ENCODE measurements around the gene GALM.
"Not testable (repeated sequence)": the region's sequence is repeated elsewhere in the genome, so short reads cannot be mapped to it uniquely, and the experiment has no call there.

The GALM gene

DNA sequence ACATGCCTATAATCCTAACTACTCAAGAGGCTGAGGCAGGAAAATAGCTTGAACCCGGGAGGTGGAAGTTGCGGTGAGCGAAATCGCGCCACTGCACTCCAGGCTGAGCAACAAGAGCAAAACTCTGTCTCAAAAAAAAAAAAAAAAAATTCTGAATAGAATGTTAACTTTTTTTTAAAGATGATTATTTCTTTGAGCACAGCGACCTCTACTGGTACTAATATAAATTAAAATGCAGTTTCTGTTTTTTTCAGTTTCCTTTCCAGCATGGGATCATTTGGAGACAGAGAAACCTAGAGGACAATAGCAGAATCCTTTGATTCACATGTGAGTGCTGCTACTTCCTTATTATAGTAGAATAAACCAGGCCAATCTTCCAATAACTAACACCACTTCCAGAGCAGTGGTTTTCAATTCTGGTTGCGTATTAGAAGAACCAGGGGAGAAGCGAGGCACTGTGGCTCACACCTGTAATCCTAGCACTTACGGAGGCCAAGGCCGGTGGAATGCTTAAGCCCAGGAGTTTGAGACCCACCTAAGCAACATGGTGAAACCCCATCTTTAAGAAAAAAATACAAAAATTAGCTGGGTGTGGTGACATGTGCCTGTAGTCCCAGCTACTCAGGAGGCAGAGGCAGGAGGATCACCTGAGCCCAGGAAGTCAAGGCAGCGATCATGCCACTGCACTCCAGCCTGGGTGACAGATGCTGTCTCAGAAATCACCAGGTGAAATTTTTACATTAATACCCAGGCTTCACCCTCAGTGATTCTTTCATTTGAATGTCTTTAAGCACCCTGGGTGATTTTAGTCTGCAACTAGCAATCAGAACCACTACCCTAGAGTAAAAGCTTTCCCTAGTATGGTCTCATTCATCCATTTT is 75.2 kb downstream of the GALM start:
- peak; percentile 53 for DNase-seq (ENCODE audit: low spot score)

DNA sequence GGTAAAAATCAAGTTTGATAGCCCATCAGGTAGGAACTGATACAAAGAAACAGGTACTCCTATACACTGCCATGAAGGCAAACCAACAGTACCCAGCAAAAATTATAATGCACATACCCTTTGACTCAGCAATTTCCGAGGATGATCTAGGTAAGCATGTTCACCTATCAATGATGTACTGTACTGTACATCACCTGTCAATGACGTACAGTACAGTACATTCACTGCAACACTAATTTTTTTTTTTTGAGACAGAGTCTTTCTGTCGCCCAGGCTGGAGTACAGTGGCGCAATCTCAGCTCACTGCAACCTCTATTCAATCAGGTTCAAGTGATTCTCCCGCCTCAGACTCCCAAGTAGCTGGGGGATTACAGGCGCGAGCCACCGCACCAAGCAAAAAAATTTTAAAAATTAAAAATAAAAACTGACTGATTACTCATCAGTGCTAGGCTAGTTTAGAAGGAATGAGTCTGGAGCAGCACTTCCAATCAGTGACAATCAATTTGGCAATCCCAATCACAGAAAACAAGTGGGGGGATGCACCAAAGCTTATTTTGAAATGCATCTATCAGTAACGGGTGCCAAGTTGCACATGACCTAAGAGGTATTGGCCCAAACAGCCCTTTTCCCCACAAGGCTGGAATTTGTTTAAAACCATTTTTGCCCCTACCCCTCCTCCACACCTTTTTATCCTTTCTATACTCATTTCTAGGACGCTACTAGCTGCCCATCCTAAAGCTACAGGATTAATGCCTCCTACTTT is 77.1 kb downstream of the GALM start:
- DNase-seq (ENCODE audit: low spot score), result no peak

DNA sequence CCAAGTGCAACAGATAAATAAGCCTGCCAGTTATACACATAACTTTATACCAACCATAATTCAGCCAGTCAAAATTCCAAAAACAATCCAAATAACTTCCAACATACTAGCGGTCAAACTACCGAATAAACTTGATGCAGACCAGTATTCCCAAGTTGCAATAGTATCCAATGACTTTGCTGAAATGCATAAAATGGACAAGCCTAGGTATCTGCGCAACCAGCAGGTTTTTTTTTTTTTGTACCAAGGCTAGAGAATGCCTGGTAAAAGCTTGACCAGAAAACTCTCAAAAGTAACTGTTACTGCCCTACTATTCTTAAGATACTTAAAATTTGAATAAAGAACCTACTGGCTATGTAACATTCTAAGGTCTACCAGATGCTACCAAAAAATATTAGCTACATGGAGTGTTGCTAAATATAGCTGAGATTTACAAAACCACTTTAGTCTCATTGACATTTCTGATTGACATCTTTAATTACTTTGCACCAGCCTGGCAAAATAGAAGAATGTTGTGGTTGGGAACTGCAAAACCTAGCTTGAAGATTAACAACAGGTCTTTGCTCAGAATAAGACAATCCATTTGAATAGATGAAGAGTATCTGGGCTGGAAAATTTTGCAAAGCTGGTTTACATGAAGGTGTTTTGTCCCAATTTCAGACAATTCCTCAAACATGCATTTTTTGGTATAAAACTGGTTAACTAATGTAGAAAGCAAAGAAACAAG is 77.9 kb downstream of the GALM start:
- no peak for DNase-seq (ENCODE audit: low spot score)

DNA sequence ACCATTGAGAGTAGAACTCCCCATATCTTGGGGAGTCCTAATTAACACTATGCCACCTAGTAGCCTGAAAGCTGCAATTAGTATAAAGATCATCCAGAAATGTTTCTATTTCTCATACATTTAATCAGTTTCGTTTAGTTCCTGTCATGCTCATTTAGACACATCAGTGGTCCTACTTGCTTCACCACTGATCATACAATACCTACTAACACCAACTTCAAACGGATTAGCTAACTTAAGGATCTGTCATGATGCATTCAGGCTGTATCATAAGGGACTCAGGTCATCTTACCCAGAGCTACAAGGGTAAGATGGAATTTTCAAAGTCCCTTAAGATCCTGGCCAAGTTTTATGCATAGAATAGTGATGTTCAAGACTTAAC is 78.5 kb downstream of the GALM start:
- DNase-seq (ENCODE audit: low spot score), result no peak

DNA sequence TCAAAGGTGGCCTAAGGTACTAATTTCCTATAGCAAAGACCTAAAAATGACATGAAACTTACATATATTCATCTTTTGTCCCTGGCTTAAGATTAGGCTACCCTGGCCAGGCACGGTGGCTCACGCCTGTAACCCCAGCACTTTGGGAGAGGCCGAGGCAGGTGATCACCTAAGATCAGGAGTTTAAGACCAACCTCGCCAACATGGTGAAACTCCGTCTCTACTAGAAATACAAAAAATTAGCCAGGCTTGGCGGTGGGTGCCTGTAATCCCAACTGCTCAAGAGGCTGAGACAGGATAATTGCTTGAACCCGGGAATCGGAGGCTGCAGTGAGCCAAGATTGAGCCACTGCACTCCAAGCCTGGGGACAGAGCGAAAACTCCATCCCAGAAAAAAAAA is 79.4 kb downstream of the GALM start:
- no peak for DNase-seq (ENCODE audit: low spot score)

DNA sequence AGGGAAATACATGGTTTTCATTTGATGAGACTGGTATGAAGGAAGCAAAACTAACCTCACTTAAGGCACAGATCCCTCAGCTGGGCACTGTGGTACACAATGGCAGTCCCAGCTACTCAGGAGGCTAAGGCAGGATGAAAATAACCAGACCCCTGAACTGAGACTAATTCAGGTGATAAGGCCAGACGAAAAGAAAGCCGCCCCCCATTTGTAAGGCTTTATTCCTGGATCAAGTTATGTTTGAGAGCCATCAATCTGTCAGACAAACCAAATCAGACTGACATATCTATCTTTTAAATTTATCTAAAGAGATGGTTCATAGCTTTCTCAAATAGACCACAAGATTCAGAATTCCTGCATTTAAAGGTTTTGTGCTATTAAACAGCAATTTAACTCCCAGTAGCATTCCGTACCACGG is 81.1 kb downstream of the GALM start:
- DNase-seq (ENCODE audit: low spot score), result no peak

DNA sequence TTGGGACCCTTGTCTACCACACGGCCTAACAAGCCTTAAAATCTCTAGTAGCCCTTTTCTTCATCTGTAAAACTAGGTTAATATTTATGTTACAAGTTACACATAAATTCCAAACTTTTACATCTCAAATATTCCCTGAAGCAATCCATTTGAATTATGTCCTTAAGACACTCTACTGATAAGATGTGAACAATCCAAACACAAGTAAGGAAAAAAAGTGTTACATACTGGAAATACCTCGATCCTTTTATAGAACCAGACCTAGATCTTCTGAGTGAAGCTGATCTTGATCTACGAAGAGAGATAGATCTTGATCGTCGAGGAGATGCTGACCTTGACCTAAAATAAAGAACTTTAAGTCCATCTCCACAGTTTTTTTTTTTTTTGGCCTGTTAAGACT is 81.9 kb downstream of the GALM start:
- DNase-seq (ENCODE audit: low spot score), result no peak

DNA sequence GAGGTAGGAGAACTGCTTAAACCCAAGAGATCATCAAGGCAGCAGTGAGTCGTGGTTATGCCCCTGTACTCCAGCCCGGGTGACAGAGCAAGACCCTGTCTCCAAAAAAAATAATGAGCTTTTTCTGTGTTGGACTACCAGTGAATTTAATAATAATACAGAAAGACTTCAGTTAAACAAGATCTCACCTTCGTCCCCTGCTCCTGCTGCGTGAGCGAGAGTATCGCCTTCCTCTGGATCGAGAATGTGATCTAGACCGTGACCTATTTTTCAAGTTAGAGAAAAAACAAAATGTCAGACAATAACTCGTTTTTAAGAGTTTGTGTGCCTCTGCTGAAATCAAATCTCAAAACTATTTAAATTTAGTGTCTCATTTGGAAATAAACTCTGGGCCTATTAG is 82.5 kb downstream of the GALM start:
- DNase-seq (ENCODE audit: low spot score), result no peak

DNA sequence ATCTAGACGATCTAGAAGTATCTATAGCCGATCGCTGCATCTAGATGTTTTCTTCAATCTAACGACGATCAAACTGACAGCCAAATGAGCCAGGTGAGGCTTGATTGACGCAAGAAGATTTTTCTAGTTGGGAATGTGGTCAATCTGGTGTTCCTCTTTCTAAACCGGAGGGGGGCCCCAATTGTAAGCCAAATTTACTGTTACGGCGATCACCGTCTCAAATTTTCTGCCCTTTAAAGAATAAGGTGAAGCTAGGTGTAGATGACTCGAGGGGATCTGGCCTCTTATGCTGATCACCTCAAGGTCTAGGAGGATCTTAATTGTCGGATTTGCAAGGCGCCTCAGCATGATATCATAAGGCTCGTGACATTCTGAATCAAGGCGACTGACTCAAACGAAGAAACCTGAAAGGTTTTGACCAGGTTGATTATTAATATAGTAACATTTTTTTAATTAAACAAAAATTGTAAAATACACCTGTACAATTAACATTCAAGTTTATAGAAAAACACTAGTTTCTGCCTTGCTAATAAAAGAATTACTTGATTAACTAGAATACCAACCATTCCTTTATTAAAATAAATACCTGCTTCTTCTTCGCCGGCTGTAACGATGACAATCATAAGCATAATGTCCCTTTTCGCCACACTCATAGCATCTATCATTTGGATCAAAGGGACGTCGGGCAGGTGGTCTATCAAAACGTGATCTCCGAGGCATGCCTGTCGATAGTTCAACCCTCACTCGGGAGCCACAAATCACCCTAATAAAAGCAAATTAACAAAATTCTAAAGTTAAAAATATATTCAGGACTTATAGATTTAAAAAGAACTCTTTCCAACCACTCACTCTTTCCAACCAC is 83.3 kb downstream of the GALM start:
- DNase-seq (ENCODE audit: low spot score), result no peak

DNA sequence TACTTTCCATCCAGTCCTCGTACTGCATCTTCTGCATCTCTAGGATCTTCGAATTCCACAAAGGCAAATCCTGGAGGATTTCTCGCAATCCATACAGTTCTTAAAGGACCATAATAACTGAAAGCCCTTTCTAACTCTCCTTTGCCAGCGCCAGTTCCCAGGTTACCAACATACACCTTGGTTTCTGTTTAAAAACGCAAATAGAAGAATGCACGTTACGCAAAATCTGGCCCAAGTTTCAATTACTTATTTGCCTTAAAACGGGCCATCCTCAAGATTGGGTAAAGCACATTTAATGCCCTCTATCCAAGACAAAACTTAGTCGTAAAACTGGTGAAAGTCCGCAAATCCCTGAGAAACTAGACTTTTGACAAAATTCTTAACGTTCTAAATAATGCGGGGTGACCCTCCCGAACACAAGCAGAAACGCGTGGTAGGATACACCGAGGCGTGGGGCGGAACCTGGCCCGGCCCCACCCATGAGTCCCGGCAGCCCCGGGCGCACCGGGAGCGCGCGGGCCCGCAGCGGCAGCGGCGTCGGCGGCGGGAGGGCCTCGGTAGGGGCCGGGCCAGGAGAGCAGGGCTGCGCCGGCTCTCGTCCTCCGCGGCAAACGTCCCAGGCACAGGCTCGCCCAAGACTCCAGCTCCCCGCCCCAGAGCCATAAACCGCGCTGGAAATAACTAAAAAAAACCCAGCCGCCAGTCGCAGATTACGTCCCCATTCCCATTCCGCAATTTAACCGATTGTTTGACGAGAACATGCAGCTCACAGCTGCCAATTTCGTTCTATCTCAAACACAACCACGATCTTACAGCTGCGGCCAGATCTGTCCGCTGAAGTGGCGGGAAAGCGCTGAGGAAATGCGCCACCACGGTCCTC is 84.3 kb downstream of the GALM start:
- peak; percentile 36 for DNase-seq (ENCODE audit: low spot score)

DNA sequence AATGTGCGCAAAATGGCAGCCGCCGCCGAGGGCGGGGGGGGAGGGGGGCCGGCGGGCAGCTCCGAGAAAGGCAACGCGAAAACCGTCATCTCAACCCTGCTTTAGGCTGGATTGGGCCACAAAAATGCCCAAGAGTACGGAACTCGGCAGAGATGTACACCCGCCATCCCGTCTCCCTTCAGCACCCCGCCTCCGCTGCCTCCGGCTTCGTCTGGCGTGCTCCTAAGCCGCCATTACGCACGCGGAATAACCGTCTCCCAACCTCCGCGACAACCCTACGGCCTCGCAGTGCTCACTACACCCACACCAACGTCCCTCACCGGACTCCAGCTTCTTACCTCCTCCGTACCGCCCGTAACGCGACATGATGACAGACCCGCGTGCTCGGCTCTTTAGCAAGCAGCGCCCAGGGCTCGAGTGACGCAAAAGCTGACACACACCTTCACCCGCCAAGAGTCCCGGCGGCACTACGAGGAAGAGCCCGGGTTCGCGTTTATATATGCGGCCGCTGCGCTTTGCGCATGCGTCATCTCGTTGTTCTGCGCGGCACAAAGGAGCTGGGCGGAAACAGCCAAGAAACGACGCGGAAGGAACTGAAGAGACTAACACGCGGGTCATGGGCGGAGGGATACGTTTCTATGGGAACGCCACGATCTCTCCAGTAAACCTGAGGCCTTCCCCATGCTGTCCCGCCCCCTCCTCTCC is 85.1 kb downstream of the GALM start, which contains the start of gene SRSF7:
Gene SRSF7, minus strand, starts transcription at position 471 of the 705 bp plus-strand sequence. Its CDS starts 105 bp downstream, at position 366.
- DNase-seq (ENCODE audit: low spot score), result peak; percentile 100

DNA sequence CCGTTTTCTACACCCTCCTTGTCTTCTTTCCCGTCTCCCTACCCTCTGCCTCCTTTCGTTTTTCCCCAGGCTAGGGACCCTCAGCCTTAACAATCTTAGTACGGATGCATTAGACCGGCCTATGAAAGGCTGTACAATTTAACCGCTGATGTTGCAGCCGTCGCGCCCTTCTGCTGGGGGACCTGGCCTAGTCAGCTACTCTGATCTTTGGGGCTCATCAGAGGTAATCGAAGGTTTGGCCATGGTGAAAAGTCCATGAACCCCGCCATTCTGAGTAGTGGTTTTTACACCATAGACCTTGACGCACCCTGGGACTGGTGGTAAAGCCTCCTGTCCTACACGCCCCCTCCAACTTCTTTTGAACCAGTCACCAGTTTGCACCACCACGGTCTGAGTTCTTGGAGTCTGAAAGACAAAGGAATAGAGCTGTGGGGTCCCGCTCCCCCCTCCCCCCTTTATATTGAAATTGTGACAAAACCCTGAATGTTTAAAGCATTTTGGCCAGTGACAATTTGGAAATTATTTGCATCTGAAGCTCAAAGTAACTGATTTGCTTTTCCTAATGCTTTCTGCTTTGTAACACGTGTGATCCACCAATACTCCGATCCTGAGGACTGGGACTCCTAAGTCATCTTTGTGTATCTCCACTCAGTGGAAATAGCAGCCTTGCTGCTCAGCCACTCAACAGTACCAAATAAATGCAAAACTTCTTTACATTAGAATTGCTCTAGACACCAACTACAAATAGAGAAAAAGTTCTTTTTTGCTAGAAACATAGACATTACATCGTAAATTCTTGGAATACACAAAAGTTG is 85.9 kb downstream of the GALM start:
- DNase-seq (ENCODE audit: low spot score), result no peak

DNA sequence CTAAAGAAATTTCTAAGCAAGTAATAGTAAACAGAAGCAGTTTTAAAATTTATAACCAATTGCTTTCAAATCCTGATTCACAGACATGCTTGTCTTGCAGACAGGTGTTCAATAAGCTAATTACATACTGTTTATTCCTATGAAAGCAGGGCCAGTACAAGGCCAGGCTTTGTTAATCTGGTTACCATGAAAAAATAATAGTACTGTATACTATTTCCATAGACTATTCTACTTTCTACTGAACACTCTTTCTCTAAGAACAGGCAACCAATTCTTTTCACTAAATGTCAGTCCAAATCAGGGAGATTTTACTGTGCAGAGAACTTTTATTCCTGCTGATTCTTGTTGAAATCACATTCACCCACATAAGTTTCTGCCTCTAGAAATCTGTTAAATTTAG is 88.1 kb downstream of the GALM start:
- peak; percentile 53 for DNase-seq (ENCODE audit: low spot score)

DNA sequence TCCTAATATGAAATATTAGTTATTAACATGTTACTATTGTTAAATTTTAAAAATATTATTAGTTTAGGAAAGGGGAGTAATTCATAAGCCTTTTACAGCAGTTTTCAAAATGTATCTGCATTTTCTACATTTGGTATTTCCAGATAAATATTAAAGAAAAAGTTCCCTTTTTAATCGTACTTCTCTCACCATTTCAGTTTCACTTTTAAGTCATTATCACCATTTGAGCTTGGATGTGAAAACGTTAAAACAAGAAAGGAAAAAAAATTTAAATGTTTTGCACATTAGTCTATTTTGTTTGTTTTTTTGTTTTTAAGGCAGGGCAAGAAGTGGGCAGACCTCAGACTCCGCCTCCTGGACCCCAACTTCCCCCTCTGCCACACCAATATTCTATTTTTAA is 88.6 kb downstream of the GALM start:
- no peak for DNase-seq (ENCODE audit: low spot score)

DNA sequence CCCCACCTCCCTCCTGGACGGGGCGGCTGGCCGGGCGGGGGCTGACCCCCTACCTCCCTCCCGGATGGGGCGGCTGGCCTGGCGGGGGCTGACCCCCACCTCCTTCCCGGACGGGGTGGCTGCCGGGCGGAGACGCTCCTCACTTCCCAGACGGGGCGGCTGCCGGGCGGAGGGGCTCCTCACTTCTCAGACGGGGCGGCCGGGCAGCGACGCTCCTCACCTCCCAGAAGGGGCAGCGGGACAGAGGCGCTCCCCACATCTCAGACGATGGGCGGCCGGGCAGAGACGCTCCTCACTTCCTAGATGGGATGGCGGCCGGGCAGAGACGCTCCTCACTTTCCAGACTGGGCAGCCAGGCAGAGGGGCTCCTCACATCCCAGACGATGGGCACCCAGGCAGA is 90.0 kb downstream of the GALM start:
- not testable (repeated sequence) for DNase-seq (ENCODE audit: low spot score)

DNA sequence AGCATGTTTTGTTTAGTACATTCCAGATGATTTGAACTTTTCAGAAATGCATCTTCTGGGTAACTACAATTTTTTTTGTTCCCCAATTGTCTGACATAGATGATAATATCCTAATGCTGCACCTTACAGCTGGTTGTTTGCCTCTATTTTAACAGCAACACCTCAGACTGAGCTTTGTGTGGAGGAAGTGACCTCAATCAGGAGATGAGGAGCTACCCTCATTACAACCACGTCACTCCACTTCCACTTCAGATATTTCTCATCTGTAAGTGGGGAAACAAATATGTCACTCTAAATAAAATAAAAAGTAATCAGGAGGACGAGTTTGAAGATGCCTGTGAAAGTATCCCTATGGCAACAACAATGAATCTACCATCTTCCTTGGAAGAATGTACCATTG is 97.3 kb downstream of the GALM start:
- DNase-seq (ENCODE audit: low spot score), result no peak

DNA sequence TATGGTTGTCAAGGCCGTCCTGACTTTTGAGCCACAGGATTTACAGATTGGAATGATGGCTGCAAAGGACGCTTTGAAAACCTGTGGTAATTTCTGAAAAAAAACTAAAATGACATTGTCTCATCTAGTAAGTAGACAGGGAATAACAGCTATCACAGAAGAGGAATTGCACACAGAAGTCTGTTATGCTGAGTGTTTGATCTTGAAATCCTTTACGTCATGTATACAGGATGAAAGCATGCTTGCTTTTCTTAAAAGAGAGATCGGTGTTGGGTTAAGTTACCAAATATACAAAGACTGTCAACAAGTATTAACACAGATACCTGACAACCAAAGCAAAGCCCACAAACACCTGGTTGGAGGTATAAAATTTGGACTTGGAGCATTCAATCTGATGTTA is 97.8 kb downstream of the GALM start:
- DNase-seq (ENCODE audit: low spot score), result no peak

DNA sequence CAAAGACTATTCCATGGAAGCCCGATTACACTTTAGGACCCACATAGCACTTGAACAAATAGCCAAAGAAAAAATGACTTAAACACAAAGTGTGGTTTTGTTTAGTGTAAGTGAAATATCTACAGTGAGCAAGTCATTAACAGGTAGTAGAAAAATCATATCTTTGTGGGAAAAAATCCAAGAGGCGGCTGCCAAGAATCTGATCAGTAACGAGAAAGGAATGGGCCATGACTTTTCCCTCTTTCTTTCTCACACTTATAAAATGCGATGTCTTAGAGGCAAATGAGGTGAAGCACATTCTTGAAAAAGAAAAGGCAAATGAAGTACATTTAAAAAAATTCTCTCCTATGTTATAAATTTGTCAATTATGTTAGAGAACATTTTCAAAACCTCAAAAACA is 99.2 kb downstream of the GALM start:
- no peak for DNase-seq (ENCODE audit: low spot score)

DNA sequence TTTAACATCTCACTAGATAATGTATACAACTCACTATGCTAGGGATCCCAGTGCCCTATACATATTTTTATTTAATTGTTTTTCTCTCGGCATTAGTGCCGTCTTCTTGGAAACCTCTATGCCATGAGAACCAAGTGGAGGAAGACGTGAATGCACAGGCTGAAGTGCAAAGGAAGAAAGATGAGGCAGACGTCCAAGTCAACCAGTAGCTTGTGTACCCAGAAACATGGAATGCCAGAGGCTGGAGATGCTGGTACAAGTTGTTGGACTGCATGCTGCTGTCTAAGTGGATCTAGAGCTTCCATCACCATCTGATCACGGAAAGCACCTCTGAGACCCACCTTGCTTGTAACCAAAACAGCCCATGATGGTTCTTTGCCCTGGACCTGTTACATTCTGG is 99.6 kb downstream of the GALM start:
- no peak for DNase-seq (ENCODE audit: low spot score)
